Putamen (tissue), 1 donor: ENCODE measurements around the gene GATAD2B.
"Not testable (repeated sequence)": the region's sequence is repeated elsewhere in the genome, so short reads cannot be mapped to it uniquely, and the experiment has no call there.

Experiments used
- DNase-seq: peaks from one replicate; pipeline ENCODE4 v3.0.0-alpha.2; 2016; ENCODE audit warnings: low spot score

GATAD2B gene

DNA sequence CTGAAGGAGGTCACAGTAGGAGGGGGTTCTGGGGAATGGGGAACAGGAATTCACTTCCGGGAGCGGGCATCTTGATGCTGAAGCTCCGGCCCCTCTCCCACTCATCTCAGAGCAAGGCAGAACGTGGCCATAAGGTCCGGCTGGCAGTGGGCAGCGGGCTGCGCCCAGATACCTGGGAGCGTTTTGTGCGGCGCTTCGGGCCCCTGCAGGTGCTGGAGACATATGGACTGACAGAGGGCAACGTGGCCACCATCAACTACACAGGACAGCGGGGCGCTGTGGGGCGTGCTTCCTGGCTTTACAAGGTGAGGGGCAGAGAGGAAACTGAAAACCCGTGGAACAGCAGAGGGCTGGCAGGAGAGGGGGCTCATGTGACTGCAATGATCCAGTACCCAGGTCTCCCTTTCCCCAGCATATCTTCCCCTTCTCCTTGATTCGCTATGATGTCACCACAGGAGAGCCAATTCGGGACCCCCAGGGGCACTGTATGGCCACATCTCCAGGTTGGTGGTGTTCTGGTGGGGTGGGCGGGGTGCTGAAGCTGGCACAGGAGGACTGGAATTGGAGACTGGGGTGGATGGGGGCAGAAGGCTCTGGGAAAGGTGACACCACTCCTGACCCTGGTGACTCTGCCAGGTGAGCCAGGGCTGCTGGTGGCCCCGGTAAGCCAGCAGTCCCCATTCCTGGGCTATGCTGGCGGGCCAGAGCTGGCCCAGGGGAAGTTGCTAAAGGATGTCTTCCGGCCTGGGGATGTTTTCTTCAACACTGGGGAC lies 144.5 kb downstream of the GATAD2B start:
- no peak for DNase-seq

DNA sequence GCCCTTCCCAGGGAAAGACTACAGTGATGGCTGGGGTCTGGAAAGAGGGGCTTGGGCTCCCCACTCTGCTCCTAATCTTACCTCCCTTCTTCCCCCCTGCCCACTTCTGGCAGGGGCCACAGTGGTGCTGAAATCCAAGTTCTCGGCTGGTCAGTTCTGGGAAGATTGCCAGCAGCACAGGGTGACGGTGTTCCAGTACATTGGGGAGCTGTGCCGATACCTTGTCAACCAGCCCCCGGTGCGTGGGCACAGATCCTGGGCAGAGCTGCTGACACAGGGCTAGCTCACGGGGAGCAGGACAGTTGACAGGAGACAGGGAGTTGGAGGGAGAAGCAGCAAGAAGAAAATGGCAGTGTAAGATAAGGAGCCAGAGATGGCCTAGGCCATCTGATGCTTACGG lies 145.1 kb downstream of the GATAD2B start:
- no peak for DNase-seq

GRCh38 chr1:153776845-153777370 lies 145.9 kb downstream of the GATAD2B start:
- DNase-seq, result no peak

- no peak for DNase-seq
These were observed 146.4 kb downstream of the GATAD2B start for GRCh38 chr1:153776352-153776751.

DNA sequence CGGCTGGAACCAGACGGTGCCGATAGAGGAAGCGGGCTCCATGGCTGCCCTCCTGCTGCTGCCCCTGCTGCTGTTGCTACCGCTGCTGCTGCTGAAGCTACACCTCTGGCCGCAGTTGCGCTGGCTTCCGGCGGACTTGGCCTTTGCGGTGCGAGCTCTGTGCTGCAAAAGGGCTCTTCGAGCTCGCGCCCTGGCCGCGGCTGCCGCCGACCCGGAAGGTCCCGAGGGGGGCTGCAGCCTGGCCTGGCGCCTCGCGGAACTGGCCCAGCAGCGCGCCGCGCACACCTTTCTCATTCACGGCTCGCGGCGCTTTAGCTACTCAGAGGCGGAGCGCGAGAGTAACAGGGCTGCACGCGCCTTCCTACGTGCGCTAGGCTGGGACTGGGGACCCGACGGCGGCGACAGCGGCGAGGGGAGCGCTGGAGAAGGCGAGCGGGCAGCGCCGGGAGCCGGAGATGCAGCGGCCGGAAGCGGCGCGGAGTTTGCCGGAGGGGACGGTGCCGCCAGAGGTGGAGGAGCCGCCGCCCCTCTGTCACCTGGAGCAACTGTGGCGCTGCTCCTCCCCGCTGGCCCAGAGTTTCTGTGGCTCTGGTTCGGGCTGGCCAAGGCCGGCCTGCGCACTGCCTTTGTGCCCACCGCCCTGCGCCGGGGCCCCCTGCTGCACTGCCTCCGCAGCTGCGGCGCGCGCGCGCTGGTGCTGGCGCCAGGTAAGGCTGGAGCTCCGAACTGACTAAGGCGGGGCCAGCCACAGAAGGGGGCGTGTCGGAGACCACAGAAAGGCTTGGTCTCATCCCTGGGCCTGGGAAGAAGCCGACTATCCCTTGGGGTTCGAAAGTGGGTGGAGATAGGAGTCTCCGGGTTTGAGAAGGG lies 147.1 kb downstream of the GATAD2B start:
- no peak for DNase-seq

DNA sequence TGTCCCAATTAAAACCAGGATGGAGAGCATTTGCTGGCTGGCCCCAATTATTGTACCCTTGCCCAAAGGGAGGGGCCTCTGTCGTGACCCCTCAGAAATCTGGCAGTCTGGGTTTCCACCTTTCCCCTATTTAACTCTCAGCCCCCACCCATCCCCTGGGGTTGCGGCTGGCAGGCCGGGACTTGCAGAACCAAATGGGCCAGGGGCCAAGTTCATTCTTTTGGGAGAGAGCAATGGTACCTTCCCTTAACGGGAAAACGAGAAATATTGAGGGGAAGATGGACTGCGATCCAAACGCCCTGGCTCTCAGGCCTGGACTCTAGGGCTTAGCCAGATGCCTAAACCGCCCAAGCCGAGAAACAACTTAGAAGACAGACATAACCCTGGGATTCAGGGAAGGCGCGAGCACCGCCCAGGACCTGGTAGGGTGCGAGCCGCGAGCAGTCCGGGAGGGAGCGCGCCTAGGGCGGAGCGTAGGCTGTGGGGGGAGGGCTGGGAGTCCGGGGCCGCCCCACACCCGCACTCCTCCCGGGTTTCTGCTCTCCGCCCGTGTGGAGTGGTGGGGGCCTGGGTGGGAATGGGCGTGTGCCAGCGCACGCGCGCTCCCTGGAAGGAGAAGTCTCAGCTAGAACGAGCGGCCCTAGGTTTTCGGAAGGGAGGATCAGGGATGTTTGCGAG lies 147.9 kb downstream of the GATAD2B start, which contains the start of gene SLC27A3:
TSS of gene SLC27A3 (plus strand) at position 628 of the 678 bp plus-strand sequence. CDS start 91 bp downstream, outside the sequence.
- no peak for DNase-seq

DNA sequence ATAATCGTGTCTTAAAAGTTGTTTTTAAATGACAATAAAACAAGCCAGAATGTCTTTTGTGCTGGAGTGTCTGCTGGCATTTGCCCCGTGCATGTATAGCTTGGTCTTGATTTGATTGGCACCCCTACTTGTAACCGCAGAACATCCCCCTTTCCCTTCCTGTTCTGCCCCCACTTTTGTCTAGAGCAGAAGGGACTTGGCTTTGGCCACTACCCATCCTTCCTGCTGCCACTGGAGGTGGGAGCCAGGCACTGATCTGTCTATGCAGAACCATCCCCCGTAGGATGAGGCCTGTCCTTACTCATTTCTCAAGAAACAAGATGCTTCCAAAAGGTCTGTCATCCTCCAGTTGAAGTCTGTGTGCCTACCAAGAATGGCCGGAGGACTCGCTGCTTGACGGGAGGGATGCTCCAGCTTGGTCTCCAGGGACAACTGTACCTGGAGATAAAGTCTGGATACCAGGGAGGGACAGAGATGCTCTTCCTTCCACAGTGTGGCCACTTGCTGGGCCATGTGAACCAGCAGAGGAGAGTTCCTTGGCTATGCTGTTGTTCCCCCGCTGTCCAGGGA lies 148.7 kb downstream of the GATAD2B start:
- DNase-seq, result no peak

DNA sequence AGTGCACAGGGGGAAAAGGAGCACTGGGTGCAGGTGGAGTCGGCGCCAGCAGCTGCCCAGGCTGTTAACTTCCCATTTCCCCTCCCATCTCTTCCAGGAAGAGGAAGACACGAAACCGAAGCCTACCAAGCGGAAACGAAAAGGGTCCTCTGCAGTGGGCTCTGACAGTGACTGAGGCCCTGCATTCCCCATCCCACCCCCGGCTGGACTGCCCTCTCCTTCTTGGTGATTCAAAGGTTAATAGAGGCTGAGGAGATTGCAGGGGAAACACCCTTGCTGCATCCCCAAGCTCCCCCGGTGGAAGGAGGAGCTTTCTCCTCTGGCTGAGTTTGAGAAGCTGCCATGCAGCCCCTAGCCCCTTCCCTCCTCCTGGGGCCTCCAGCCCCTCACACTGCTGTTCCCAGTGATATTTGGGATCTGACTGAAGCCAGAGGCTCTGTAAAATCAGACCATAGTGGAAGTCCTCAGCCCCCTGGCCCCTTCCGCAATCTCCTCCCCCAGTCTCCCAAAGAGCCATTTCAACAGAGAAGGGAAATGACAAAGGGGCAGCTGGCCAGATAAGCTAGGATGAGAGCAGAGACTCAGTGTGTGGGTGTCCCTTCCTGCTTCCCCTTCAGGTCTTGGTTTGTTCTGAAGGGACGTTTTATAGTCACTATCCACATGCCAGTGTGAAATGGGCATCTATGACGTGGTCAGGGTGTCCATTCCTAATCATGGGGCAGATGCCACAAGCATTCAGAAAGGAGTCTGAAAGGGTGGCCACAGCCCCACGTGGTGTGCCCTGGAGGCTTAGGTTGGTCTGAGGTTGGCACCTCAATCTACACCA lies 149.5 kb downstream of the GATAD2B start:
- no peak for DNase-seq

- no peak for DNase-seq
These were observed 150.8 kb downstream of the GATAD2B start for GRCh38 chr1:153771841-153772593.

DNA sequence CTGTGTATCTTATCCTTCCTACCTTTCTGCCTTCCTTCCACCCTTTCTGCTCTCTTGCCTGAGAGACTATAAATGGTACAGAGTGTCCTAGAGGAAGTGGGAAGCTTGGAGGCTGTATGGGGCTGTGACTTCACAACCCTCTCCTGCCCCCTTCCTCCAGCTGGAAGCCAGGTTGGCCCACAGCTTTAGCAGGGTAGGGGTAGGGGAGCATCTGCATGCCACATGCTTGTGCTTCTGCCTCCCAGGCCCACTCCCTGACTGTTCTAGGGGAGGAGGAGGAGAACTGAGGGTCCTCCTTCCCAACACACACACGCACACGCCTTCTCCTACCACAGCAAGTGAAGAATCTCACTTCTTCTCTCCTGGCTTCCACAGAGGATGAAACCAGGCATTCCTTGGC lies 151.5 kb downstream of the GATAD2B start:
- DNase-seq, result no peak

DNA sequence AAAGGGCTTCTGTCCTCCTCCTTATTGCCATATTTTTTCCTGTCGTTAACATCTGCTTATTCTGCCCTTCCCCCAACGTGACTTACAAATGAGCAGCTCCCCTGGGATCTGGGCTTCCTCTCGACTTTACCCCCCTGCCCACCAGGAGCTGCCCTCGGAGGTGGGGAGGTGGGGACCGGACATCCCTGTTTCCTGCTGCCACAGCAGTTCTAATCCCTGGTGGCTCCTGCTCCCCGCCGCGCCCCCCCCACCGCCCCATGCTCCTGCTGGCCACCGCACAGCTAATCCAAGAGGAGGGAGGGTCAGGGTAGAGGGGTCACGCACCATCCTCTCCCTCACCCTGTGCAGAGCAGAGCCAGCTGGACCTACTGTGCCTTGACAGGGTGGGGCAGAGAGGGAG lies 152.0 kb downstream of the GATAD2B start:
- no peak for DNase-seq

DNA sequence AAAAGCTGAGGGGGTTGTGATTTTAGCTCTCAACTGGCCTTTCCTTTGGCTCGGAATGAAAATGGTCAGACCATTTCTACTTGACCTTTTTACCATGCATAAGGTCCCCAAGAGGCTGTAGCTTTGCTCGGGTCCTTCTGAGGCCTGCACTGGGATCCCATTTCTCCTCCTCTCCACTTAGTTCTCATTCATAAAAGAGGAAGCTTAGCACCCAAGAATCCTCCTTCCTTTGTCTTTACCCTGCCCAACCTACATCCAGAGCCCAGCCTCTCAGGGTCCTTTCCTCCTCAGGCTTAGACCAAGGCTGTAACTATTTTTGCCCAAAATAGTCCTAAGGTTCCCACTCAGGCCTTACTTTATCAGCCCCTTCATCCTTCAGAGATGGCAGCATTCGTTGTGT lies 153.6 kb downstream of the GATAD2B start:
- no peak for DNase-seq

GRCh38 chr1:153768316-153769181 lies 154.2 kb downstream of the GATAD2B start:
- DNase-seq, result no peak

DNA sequence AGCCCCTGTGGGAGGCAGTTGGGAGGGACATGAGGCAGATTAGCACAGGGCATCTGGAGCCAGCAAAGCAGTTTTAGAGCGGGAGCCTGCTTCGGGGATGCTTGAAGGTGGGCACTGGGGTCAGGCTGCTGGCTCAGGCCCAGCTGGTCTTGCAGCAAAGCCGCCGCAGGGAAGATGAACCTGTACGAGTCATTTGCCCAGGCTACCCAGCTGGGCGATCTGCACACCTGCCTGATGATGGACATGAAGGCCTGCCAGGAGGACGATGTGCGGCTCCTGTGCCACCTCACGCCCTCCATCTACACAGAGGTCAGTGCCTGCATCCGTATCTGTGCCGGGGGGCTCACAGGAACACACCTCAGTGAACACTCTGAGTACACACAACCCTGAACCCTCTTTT lies 155.3 kb downstream of the GATAD2B start:
- DNase-seq, result no peak

GRCh38 chr1:153766663-153767062 lies 156.1 kb downstream of the GATAD2B start:
- not testable (repeated sequence) for DNase-seq

- DNase-seq, result no peak
These were observed 158.5 kb downstream of the GATAD2B start for GRCh38 chr1:153764310-153764709.

DNA sequence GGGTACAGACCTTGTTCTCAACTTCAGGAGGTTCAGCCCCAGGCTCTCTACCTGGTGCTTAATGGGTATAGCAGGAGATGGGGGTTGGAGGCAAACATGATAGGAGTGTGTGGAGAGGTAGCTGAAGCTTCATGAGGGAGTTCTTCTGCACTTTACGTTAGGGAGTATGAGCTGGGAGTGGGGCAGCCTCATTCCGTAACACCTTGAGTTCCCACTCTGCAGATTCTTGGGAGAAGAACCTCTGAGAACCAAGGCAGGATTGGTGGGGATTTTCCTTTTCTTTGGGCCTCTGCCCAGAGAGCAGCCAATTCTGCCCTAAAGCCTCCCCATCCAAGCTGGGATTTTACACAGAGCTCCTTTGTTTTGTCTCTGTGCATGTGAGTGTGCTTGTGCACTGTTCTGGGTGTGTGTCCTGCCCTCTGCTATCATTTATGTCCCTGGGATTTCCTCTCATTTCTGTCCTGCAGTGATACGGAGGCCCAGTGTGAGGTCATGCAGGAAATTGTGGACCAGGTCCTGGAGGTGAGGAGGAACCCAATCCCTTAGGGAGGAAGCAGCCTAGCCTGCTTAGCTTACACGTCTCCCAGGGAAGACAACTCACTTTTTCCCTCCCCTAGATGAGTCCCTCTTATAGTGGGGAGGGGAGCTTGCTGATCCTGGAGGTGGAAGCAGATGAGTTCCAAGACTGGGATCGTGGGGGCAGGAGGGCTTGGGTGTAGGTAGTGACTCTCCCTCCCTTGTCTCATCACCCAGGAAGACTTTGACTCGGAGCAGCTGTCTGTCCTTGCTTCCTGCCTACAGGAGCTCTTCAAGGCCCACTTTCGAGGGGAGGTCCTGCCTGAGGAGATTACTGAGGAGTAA lies 159.2 kb downstream of the GATAD2B start:
- peak; percentile 55 for DNase-seq

GRCh38 chr1:153760440-153760839 lies 162.3 kb downstream of the GATAD2B start:
- no peak for DNase-seq
